ENCODE results near the gene CALHM1.
"Not testable (repeated sequence)": the region's sequence is repeated elsewhere in the genome, so short reads cannot be mapped to it uniquely, and the experiment has no call there.

The CALHM1 gene

DNA sequence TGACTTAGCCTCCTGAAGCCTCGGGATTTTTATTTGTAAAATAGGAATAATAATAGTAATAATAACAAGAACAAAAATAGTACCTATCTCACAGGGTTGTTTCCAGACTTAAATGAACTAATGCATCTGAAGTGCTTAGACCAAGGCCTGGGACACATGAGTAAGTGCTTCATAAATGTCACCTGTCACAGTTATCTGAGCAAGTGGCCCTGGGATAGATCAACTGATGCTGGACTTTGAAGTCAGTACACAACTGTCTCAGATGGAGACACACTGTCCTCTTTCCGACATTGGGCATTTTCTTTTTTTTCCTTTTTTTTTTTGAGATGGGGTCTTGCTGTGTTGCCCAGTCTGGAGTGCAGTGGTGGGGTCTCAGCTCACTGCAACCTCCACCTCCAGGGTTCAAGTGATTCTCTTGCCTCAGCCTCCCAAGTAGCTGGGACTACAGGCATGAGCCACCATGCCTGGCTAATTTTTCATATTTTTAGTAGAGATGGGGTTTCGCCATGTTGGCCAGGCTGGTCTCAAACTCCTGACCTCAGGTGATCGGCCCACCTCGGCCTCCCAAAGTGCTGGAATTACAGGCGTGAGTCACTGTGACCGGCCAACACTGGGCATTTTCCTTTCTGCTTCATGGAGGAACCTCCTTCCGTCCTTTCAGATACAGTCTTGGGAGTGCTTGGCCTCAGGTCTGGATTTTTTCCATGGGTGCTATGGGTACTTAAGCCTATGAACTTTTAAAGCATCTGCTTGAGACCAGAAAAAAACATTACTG lies 28.1 kb upstream of the CALHM1 start:
- not testable (repeated sequence) for DNase-seq (ENCODE audit: low read depth in 2 of 3, low spot score in 1 of 3)

DNA sequence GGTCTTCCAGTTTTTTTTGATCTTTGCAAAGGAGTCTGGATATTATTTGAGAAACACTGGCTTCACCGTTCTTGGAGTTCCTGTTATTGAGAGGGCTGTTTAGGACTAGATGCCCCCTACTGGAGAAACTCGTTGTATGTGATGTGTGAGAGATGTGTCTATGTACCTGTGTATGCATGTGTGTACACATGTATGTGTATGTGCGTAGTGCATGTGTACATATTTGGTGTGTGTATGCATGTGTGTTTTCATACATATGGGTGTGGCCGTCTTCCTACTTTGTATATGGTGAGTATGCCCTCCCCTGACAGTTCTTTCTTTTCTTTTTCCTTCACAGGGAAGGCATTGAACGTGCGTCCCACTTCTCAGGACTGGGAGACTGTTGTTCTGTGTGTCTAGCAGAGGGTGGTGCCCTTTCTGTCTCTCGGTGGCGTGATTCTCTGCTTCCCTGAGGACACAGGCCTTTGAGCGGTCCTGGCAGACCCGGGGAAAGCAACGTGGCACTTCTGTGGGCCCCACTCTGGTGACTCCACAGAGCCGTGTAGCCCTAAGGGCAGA lies 23.4 kb upstream of the CALHM1 start:
- DNase-seq (ENCODE audit: low read depth in 2 of 3, low spot score in 1 of 3) = peak in 1 of 3 donors; percentile 49

DNA sequence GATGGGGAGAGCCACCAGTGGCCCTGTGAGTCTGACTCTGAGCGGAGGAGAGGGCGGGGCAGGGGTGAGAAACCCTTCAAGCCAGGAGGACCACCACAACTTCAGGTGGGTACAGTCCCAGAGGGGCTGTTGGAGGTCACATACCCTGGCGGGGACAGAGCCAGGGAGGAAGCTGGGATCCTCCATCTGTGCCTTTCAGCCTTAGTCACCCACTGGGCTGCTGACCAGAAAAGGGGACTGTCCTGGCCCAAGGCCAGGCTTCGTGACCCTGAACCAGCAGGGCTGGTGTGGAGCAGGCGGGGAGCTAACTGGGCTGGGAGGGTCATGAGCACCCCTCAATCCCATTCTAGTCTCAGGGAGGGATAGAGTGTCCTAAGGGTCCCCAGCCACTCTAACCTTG lies 21.8 kb upstream of the CALHM1 start:
- no peak for DNase-seq (ENCODE audit: low read depth in 2 of 3, low spot score in 1 of 3)

DNA sequence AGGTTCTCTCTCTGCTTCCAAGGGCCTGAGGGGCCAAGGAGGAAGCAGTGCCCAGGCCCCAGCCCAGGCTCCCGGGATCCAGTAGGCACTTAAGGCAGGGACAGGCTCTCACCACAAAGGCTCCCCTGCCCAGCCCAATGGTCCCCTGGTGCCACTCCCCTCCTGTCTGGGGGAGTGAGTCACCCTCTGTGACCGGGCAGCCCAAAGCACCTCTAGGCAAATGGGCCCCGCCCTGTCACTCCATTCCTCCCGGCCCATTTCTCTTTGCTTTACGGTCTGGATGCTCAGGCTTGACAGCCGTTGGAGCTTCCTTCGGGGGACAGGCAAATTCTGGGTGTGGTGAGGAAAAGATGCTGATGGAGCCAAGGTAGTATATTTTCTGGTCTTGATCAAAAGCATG lies 20.4 kb upstream of the CALHM1 start, which contains the start of gene CALHM3:
Gene CALHM3, minus strand, starts transcription at position 106 of the 400 bp plus-strand sequence. CDS start 208 bp downstream, outside the sequence.
- DNase-seq (ENCODE audit: low read depth in 2 of 3, low spot score in 1 of 3) = no peak

DNA sequence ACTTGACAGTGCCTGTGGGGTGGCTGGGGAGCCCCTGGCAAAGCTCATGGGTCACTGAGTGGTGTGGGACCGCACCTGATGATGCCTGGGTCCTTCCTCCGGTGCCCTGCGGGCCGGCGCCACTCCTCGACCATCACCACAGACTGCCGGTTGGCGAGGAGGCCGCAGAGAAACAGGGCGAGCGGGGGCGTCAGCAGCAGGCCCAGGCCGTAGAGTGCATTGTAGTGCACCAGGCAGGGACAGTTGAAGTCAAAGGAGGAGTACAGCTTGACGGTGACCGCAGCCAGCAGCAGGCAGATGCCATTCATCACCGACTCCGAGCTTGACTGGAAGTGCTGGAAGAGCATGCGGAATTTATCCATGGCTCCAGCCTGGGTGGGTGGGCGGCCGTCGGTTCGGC lies 20.0 kb upstream of the CALHM1 start:
- no peak for DNase-seq (ENCODE audit: low read depth in 2 of 3, low spot score in 1 of 3)

DNA sequence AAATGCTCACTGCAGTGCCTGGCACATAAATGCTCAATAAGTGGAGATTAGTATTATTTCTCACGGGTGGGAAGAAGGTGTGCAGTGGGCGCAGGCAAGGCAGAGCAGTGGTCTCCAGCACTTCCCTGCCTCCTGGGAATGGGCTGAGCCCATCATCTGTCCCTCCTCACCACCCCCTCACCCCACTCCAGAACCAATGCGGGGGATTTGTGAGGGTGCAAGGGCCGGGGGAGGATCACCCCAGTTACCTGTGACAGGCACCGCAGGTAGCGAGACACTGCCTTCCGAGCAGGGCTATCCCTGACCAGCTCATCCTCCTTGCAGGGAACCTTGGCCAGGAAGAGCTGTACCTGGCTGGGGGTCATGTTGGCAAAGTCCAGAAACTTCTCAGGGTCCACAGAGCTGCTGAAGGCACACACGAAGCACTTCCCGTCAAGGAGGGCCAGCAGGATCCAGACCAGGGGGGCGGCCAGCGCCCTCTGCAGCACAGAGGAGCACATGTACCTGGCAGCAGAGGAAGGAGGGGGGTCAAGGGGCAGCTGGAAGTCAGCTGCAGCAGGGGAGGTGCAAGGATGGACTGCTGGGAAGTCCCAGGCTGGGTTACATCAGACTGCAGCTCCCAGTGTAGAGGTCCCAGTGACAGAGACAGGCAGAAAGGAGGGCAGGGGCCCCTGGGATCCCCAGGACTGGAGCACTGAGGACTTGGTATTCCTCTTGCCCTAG lies 17.5 kb upstream of the CALHM1 start:
- no peak for DNase-seq (ENCODE audit: low read depth in 2 of 3, low spot score in 1 of 3)

DNA sequence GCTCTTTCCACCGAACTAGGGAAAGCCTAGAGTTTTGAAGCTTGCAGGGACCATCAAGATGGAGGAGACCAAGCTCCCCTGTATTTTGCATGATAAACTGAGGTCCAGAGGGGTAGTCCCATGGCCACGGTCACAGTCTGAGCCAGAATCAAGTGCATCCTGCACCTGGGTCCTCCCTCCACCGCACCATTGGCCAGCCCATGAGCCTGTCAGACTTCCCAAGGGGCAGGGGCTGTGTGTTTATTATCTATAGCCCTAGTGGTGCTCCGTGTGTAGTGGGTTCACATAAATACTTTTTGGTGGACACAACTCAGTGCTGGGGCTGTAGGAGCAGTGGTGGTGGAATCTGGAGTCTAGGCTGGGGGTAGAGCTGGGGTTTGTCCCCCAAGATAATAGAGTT lies 16.7 kb upstream of the CALHM1 start:
- DNase-seq (ENCODE audit: low read depth in 2 of 3, low spot score in 1 of 3) = no peak

DNA sequence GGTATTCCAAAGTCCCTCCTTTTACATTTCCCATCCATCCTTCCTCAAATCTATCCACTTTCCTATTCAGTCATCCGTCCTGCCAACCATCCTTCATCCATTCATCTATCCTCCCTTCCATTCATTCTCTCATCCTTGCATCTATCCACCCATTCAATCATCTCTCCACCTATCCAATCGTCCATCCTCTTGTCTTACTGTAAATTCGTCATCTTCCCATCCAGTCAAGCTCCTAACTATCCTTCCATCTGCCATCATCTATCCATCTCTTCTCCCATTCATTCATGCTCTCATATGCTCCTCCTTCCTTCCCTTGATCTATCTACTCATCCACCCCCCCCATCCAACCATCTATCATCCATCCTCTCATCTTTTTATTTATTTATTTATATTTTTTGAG lies 15.4 kb upstream of the CALHM1 start:
- DNase-seq (ENCODE audit: low read depth in 2 of 3, low spot score in 1 of 3) = no peak

DNA sequence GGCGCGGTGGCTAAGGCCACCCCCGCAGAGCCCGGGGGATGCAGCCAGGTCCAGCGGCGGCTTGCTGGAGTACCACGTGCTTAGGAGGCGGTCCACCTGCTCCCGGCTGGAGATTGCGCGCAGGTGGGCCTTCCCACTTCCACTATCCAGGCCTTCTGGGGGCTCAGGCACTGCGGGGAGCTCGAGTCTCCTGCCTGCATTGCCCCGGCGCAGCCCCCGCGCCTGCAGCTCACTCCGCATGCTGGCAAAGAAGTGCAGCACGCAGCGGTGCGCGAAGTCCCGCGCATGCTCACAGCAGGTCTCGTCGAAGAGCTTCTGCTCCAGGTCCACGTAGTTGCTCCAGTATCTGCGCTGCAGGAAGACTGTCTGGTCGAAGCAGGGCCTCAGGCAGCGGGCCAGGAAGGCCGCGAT lies 14.6 kb upstream of the CALHM1 start:
- no peak for DNase-seq (ENCODE audit: low read depth in 2 of 3, low spot score in 1 of 3)

DNA sequence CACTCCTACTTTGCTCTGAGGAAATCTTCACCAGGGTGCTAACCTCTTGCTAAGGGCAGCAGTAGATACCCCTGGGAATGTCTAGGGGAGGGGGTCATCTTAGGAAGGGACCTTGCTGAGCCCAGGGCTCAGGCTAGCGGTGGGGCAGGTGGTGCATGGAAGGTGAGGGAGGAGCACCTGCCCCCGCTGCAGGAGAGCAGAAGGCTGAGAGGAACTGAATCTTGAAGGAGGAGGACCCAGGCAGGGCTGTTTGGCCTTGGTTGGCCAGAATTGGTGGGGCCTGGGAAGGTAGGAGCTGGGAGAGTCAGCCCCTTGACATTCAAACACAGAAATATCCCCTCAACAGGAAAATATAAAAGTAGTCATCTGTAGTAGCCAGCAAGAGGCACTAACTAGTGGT lies 13.3 kb upstream of the CALHM1 start:
- no peak for DNase-seq (ENCODE audit: low read depth in 2 of 3, low spot score in 1 of 3)

DNA sequence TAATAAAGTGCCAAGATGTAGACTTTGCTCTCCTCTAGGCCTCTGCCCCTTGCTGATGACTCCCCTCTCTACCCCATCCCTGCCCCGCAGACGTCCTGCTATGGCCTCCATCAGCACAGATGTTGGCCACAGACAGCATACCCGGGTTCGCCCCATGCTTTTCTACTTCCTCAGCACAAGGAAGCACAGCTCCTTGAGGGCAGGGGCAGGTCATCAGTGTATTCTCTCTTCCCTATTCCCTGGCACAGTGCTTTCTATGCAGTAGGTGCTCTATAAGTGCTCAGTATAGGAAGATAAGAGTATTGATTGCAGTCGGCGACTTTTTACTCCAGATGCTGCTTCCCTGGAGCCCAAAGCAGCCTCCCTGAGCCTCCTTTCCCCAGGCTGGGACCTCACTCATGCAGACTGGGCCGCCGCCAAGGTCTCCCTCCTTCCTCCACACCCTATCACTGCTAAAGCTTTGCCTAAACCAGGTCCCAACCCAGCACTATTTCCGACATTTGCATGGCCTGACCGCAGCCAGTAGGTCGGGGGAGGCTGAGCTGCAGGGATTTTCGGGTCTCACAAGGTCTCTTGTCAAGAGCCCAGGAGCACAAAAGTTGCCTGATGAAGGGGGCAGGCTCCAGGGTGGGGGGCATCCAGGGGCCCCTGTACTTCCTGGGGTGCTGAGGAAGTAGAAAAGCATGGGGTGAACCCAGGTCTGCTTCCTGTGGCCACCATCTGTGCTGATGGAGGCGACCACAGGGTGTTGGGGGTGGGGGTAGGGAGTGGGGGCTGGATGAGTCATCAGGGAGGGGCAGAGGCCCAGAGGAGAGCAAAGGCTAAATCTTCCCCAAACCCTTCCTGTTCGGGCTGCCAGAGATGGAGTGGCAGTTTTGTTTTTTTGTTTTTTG lies 12.3 kb upstream of the CALHM1 start:
- DNase-seq (ENCODE audit: low read depth in 2 of 3, low spot score in 1 of 3) = peak; percentile 43 to 53 (median 50)

DNA sequence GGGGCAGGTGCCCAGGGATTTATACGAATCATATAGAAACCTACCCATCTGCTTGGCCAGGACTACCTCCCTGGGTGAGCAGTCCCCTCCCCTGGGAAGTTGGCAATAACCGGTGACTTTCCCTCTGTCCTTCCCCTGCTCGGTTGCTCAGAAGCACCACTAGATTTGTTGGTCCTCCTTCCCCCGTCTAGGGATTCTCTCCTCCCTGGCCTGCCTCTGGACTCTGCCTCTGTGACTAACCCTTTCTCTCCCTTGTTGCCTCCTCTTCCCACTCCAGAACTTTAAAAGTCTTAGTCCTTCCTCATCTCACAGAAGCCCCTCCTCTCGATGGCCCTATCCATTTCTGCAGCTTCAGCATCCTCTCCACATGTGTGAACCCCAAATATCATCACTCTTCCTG lies 10.5 kb upstream of the CALHM1 start:
- DNase-seq (ENCODE audit: low read depth in 2 of 3, low spot score in 1 of 3) = no peak

DNA sequence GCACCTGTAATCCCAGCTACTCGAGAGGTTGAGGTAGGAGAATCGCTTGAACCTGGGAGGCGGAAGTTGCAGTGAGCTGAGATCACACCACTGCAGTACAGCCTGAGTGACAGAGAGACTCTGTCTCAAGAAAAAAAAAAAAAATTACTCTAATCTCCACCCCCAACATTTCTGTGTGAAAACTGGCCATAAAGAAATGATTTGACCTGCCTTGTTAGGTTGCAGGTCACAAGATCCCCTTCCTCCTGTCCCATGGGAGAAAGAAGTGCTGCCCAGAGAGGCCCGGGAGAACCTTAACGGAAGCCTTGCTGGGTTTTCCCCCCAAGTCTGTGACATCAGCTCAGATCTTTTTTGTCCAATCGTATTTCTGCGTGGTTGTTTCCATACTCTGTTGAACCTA lies 8.7 kb upstream of the CALHM1 start:
- no peak for DNase-seq (ENCODE audit: low read depth in 2 of 3, low spot score in 1 of 3)

DNA sequence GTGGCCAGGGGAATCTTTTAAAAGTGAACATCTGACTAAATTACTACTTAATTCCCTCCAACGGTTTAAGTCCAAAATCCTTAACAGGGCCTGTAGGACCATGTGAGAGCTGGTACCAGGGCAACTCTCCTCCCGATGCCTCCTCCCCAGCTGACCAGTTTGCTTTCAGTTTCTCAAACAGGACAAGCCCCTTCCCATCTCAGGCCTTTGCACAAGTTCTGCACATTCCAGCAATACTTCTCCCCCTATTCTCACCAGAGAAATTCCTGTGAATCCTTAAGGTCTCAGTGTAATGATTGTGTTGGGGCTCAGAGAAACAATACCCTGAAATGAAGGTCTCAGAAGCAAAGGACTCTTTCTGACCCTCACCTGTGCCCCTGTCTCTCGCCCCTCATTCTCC lies 8.0 kb upstream of the CALHM1 start:
- DNase-seq (ENCODE audit: low read depth in 2 of 3, low spot score in 1 of 3) = no peak

DNA sequence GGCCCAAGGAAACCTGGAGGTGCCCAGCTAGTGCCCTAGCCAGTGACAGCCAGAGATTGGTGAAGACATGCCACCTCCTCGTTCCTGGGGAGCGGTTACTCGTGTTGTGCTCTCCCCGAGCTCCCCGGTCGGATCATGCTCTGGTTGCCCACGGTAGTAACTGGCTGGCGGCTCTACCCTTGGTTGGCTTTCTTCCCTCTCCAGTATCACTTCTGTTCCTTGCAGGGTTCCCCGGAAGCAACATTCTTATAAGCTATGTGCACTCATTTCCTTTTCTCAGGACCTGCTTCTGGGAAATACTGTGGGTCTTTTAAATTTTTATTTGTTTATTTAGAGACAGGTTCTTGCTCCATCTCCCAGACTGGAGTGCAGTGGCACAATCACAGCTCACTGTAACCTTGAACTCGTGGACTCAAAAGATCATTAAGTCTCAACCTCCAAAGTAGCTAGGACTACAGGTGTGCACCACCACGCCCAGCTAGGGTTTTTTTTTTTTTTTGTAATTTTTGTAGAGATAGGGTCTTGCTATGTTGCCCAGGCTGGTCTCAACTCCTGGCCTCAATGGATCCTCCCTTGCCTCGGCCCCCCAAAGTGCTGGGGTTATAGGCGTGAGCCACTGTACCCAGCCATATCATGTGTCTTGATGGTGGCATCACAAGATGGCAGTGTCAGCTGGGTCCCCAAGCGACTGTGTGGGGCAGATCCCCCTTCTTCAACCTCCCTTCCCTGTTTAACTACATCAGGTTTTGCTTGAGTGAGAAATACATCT lies 6.9 kb upstream of the CALHM1 start:
- no peak for DNase-seq (ENCODE audit: low read depth in 2 of 3, low spot score in 1 of 3)

DNA sequence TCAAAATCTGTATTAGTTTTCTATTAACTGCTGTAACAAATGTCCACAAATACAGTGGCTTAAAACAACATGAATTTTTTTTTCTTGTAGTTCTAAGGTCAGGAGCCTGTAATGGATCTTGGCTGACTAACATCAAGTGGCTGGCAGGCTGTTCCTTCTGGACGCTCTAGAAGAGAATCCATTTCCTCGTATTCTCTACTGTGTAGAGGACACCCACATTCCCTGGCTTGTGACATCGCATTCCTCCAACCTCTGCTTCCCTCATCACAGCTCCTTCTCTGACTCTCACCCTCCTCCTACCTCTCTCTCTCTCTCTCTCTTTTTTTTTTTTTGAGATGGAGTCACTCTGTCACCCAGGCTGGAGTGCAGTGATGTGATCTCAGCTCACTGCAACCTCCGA lies 4.8 kb upstream of the CALHM1 start:
- no peak for DNase-seq (ENCODE audit: low read depth in 2 of 3, low spot score in 1 of 3)

DNA sequence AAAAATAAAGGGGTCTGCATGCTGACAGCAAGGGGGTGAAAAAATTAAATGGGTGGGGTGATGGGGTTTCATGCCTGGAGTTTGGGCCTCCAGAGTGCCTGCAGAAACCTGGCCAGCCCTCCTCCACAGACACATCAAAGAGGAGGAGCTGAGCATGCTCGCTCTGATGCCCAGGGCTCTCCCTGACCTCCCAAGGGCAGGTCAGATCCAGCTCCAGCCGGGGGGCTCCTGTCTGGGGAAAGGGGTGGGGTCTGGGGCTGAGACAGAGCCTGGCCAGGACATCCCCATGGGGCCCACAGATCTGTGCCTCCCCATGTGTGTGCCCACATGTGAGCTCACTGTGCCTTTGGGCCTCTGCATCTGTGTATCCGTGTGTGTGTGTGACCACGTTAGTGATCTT lies 915 bp upstream of the CALHM1 start:
- no peak for DNase-seq (ENCODE audit: low read depth in 2 of 3, low spot score in 1 of 3)

DNA sequence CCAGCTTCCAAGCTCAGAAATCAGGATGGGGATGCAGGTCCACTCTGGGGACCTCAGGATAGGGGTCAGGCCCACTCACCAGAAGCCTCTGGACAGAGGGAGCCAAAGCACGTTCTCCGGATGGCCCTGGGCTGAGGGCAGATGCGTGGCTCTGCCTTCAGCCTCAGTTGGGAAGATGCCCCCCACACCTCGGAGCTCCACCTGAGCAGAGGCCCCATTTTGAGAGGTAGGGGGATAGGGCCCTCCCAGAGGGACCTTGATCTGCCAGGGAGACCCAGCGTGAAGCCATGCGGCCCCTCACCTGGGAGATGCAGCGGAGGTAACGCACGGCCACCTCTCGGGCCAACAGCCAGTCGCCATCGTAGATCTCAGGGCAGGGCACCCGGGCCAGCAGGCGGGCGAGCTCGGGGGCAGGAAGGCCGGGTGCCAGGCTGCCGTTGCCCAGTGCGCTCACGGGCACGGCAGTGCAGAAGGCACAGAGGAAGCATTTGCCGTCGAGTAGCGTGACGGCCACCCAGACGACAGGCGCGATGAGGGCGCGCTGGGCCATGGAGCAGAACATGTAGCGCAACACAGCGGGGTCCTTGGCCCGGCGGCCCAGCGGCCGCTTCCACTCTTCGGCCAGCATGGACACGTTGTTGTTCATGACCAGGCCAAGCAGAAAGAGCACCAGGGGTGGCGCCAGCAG lies 660 bp downstream of the CALHM1 start:
- DNase-seq (ENCODE audit: low read depth in 2 of 3, low spot score in 1 of 3) = no peak

DNA sequence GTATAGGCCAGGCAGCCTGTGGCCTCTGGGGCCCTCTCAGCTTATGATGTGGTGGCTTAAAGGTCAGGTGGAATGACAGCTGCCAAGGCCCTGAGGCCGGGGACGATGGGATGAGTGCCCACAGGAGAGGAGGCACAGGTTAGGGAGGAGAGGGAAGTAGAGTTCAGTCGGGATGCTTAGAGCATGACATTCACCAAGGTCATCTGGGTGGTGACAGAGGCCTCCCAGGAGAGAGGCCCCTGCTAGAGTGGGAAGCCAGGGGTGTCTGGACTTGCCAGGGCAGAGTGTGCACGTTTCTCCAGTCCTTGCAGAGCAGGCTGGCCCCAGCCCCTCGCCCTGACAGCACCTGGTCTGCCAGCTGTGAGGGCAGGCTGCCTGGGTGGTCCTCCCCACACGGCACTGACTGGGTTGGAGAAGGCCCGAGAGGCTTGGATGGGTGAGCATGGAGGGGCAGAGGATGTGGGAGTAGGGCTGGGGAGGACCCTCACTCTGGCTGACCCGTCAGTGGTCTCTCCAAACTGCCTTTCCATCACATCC lies 1.5 kb downstream of the CALHM1 start:
- no peak for DNase-seq (ENCODE audit: low read depth in 2 of 3, low spot score in 1 of 3)

Measured in stimulated activated CD4-positive, alpha-beta T cell treated with anti-CD3 and anti-CD28 coated beads, Interleukin-12 subunit alpha, Interleukin-12 subunit beta, amount 100 ng/mL, for 48 hours (primary cell).